AG20443 (cell line): Measurements from ENCODE around the gene ARHGAP4.

Experiments
- DNase-seq: peaks from one replicate; pipeline ENCODE4 v3.0.0; 2012; ENCODE audit warnings: low spot score, mixed read lengths

Gene ARHGAP4

DNA sequence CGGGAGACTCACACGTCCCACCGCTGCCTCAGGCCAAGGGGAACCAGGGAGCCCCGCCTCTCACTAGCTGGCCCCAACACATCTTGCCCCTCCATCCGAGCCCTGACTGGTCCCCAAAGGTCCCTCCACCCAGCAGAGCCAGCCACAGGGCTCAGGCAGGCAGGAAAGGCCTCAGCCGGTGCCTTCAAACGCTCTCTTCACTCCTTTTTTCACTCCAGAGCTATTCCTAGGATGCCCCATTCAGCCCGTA, 1.5 kb upstream of the ARHGAP4 start:
- DNase-seq = no peak

DNA sequence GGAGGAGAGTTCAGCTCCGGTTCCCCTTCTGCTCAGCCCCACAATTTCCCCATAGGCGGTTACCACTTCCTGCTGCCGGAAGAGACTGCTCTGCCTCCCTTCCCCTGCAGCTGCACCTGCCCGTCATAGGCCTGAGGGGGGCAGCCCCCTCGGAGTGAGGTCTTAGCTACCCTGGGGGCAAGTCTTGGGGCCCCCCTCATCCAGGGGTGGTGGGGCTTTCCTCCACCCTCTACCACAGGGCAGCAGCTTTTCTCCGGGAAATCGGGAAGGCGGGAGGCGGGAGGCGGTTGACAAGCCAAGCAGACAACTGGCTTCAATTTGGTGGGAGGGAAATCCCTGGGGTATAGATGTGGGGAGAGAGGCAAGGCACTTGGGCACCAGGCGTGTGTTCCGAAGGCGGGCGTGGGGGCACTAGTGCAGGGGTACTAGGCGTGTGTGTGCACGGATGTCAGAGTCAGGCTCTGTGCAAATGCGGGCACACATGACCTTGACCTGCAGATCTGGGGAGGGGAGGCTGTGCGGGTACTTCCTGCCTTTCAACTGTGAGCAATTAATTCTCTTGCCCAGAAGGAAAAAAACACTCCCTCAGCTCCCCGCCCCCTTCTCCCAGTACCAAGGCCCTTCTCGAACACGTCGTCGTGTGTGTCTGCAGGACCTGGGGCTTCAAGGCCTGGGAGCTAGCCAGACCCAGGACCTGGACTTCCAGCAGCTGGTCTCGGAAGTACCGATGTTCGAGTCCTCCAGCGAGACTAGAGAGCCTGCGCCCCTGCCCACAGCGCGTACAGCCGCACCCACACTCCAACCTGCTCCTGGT, 1.0 kb upstream of the ARHGAP4 start:
- DNase-seq = no peak

DNA sequence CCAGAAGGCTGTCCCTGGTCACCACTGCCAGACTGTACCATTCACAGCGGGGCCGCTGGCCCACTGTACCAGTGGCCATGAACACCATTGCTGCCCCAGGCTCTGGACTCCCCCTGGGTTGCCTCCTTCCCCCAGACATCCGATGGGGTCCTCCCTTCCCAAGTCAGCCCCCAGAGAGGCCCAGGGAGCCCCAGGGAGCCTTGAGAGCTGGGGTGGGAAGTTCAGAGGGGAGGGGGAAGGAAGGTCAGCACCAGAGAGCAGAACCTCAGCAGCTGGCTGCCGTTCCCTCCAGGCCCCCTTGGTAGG, 441 bp upstream of the ARHGAP4 start:
- no peak for DNase-seq

DNA sequence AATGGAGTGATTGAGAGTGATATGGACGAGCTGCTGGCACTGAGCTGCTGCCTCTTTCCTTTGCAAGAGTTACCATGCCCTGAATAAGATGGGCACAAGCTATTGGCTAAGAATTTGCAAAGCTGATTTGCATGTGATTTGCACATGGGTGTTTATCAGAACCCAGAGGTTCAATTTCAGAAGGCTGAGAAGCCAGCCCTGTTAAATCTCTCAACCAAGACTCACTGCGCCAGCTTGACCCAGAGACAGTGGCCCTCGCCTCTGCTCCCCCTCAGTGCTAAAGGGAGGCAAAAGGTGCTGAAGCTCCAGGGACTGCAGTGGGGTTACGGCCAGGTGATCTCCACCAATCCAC, 701 bp downstream of the ARHGAP4 start:
- DNase-seq = no peak

DNA sequence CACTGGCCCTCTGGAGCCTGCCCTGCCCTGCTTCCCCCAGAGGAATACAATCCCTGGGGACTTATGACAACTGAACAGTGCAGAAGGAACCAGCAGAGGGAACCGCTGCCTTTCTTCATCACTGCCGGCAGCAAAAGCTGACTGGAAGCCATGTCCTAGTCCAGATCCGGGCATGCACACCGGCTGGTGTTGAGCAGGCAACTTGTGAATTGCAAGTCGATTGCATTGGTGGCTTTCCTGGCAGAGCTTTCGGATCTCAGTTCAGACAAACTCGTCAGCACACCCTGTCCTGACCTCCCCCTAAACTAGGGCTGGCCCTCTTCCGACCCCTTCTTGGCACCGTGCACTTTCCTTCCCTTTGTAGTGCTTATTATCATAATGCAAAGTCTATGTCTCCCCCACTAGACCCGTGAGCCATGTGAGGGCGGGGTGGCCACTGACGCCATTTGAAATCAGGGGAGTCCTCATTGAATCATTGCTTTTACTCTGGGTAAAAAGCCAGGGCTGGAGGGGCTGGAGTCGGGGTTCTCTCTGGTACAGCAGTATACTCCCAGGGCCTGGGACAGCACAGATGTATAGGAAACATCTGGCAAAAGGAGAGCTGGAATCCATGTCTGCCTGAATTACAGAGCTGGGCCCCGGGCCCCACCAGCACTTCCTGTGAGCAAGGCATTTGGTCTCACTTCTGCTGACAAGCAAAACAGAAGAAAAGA, 1.8 kb downstream of the ARHGAP4 start:
- no peak for DNase-seq

DNA sequence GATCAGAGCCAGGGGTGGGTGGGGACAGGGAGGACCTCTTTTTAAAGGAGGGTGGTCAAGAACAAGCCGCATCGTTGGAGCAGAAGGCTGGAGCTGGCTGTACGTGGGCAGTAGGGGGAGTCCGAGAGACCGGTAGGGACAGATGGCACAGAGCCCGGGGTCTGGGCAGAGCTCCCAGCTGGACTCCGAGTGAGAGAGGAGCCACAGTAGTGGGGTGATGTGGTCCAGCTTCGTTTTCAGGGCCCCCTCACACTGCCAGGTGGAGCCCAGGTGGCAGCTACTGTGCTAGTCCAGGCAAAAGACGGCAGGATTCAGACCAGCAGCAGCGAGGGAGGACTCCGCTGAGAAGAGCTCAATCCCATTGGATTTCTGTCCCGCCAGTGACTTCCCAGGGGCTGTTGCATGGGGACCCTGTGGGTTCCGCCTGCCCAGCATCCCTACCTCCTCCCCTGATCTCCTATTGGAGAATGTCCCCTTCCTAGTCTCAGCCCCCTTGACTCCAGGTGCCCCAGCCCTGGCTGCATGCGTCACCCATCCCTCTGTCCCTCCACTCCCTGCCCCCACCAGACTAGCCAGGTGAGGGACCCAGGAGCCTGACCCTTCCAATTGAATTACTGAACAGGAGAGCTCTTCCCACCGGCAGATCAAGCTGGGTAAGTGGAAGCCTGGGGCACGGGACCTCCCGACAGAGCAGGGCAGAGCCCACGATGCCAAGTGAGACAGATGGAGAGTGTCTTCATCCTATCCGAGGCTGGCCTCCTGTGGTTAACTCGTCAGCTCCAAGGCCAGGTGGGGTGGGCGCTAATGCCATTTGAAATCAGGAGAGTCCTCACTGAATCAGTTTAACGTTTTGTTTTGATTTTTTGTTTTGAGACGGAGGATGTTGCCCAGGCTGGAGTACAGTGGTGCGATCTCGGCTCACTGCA, 2.9 kb downstream of the ARHGAP4 start:
- peak; percentile 69 for DNase-seq

DNA sequence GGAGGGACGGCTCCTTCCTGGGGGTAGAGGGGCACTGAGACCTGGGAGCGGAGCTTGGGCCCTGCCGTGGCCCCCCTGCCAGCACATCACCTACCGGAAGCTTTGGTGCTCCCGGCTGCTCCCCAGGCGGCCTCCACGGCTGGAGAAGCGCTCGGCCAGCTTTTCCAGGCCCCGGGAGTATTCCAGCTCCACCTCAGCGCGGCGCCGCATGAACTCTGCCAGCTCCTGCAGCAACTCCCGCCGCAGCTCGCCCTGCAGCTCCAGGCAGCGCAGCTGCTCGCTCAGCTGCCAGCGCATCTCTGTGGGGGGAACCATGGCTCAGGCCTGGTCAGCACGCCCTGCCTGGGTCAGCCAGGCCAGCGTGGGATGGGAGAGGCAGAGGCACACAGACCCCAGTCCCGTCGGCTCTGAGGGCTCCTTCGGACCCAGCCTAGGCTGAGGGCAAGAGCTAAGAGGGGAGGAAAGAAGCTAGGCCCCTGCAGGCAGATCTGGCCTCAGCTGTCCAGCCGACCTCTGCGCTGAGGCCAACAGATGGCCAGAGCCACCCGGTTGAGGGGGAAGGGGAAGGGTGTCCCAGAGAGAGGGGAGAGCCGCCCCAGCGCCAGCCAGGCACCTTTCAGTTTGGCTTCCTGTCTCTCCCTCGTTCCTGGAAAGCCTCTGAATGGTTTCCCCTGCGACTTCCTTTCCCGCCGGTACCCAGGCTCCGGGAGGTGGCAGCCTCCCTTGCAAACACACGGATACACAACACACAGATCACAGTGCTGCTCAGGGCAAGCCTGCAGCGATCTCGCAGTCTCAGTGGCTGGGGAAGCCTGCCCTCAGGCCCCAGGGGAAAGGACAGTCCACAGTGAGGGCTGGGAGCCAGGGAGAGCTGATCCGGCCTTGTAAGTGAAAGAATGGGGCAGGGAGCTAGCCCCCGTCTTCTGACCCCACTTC, 4.3 kb downstream of the ARHGAP4 start:
- no peak for DNase-seq

DNA sequence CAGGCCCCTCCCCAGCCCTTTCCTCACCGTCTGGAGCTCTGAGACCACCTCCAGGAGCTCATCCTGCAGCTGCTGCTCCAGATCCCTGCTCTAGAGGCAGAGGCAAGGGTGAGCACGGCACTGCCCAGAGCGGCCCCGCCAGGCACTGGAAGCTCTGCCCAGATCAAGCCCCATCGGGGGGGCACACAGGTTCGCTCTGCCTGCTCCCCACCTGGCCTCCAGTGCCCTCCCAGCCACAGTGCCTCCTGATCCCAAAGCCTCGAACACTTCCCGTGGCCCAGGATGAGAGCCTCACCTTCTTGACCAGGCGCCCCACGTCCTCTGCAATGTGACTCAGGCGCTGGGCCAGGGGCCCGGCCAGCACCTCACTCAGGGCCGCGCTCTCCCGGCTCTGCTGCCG, 5.0 kb downstream of the ARHGAP4 start:
- no peak for DNase-seq

DNA sequence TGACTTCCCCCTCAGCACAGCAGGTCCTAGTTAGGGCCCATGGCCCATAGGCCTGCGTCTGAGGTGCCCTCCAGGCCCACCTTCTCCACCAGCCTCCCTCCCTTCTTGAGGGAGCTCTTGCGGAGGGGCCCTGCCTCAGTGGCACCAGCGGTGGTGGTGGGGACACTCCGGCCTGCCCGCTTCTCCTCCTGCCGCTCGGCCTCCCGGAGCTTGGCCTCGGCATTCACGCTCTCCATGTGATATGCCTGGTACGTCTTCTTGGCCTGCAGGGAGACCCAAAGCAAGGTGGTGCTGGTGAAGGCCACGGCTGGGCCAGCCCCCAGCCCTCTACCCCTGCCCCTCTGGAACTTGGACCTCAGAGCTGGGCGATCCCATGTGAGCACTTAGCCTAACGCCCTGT, 5.5 kb downstream of the ARHGAP4 start:
- DNase-seq = no peak

DNA sequence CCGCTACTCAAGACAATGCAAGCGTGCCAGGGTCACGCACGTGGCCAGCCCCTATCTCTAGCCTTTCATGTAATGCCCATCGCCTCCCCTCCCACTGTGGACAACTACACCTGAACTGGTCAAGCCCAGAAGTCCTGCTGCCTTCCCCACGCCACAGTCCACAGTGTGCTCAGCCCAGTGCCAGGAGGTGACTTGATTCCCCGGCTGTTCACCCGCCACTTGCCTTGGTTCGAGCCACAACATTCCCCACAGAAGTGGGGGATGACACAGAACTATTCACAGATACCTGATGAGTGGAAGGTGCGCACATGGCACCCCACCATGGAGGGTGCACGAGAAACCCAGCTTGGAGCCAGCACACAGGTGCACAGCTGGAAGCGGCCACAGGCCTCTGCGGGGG, 6.8 kb downstream of the ARHGAP4 start:
- DNase-seq = no peak

DNA sequence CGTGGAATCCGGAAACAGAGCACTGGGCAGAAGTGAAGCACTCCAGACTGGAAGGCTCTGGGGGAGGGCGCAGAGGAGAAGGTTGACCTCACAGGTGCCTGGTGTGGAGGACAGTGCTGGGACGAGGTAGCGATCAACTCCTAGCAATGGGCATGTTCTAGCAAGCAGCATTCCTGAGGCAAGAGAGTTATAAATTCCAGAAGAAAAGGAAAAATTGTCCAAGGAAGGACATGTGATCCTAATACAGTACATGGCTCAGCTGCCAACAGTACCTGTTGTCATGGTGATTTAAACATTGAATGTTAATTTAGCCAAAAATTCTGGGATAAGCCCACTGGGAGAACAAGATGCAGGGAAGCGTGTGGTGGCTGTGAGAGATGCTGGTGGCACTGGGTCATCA, 8.2 kb downstream of the ARHGAP4 start:
- DNase-seq = no peak

DNA sequence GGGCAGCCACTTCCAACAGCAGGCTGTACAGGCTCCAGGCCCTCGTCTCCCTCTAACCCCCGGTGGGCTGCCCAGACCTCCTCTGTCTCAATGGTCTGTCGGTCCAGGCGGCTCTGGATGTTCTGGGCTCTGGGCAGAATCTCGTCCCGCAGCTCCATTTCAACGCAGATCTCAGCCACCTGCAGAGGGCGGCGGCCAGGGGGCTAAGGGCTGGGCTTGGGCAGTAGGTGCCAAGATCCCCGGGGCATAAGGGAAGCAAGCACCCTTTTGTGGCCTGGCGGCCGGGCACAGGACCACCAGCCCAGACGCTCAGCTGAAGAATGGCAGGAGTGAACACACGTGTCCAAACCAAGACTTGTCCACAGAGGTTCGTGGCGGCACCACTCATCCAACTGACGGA, 12.4 kb downstream of the ARHGAP4 start:
- no peak for DNase-seq

DNA sequence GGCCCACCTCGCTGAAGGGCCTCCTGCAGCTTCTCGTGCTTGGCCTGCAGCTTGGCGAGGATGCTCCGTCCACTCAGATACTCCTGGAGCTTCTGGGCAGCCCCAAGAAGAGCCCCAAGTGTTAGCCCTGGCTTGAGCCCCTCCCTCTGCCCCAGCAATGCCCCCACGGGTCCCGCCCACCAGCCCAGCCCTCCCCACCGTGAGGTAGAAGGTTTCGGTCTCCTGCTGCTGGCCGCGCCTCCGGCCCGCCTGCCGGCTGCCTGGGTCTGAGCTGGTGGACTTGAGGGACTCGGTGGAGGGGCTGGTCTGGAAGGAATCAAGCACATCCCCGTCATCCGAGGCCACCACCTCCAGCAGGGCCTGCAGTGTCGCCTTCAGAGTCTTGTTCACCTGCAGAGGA, 12.9 kb downstream of the ARHGAP4 start:
- DNase-seq = no peak

DNA sequence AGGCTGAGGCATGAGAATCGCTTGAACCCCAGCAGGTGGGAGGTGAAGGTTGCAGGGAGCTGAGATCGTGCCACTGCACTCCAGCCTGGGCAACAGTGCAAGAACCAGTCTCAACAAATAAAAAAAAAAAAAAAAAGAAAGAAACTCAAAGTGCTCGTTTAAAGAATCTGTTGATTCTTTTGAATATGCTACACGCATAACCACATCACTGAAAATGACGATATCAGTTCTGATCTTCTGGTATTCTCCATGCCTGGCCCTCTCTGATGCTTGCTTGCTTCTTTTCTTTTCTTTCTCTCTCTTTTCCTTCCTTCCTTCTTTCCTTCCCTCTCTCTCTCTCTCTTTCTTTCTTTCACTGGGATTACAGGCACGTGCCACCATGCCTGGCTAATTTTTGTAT, 14.3 kb downstream of the ARHGAP4 start:
- no peak for DNase-seq

DNA sequence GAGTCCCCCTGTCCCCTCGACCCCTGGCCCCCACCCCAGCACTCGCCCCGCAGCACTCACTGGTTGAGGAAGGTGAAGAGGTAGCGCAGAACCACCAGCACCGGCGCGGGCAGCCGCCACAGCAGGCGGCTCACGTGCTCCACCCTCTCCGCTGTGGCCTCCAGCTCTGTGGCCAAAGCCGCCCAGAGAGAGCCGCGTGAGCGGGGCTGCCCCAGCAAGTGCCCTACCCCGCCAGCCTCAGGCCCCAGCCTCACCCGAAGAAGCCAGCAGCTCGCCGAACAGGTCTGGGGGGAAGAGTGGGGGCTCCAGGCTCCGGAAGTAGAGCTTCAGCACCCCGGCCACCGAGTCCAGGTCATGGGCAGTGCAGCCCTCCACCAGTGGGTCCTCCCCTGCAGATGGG, 15.6 kb downstream of the ARHGAP4 start:
- no peak for DNase-seq

DNA sequence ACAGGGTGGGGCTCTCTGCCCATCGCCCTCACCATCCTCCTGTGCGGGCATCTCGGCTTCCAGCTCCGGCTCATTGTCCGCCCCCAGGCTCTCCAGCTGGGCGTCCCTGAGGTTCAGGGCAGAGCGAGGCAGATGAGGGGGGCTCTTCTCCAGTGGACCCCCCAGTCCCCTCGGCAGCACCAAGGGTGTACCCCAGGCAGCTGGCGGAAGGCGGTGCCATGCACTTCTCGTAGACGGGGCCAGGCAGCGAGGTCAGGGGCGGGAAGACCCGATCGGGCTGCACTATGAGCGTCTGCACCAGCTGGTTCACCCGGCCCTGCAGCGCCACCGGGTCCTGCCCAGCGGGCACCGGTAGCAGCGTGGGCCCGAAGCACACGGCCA, 16.1 kb downstream of the ARHGAP4 start:
- no peak for DNase-seq

DNA sequence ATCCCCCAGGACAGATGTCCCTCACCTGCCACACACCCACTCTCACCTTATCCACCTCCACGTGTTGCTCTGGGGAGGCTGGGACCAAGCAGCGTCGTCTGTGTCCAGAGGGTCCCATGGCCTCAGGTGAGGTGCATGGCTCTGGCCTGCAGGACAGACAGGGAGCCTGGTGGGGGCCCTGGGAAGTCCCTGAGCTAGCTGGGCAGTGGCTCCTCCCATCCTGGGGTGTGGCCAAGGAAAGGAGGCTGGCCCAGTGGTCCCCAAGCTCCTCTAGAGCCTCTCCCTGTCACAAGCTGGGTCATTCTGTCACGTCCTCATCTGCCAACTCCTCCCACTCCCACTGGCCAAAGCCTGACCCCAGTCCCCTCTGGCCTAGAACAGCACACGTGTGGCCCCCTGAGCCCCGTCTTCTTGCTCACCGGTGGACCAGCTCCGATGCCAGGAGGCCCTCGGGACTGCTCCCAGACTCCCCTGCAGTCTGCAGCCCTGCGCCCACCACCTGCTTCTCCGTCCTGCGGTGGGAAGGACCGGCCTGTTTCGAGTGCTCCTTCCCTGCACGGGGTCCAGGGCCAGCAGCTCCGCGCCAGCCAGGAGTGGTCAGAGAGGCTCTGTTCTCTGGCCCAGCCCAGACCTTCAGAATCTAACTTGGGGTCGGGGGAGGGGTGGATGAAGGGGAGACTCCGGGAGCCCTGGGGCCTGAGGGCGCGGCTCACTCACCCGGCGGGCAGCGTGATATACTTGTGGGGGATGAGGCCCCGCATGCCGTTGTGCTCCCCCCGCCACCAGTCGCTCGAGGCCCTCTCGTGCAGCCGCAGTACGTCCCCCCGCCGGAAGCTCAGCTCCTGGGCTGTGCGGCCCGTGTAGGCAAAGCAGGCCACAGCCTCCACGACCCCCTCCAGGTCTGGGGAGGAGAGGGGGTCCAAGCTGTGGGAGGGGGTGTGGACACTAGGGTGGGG, 16.8 kb downstream of the ARHGAP4 start:
- DNase-seq = no peak

DNA sequence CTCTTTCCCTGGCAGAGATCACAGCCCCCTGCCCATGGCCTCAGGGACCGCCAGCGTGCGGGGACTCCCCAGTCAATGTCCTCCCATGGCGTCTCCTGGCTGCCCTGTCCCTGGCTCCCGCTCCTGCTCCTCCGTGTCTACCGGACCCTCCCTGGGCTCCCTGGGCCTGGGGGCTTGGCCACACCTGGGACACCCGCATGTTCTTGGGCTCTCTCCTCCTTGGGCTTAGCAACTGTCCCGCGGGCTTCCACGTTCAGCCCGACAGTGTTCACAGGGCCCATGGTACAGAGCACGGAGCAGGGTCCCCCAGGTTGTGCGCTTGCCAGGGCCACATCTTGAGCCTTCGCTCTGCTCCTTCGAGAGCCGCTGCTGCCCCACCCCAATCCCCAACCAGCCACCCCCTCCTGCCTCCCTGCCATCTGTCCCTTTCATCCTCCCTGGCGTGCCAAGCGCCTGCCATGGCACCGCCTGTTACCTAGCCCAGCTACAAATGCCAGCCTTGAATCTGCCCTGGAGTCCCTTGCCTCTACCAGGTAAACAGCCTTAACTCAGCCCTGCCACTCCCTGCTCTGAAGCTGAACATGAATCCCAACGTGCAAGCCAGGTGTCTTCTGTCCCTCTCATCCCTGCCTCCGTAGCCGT, 17.7 kb downstream of the ARHGAP4 start:
- DNase-seq = no peak

DNA sequence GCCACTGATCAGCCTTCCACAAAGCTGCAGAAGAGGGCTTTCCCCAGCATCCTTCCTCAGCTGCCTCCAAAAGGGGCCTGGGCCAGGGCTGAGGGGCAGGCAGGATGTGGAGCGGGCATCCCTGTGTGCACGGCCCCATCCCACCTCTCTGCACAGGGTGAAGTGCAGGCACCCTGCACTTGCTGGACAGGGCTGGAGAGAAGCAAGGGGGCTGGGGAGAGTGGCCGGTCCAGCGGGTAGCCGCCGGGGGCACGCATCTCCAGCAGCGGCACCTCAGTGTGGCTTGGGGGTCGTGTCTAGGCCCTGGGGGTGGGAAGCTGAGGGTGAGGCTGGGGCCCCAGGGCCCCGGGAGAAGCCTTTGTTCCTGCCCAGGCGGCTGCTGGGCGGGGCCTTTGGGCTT, 18.6 kb downstream of the ARHGAP4 start:
- no peak for DNase-seq

DNA sequence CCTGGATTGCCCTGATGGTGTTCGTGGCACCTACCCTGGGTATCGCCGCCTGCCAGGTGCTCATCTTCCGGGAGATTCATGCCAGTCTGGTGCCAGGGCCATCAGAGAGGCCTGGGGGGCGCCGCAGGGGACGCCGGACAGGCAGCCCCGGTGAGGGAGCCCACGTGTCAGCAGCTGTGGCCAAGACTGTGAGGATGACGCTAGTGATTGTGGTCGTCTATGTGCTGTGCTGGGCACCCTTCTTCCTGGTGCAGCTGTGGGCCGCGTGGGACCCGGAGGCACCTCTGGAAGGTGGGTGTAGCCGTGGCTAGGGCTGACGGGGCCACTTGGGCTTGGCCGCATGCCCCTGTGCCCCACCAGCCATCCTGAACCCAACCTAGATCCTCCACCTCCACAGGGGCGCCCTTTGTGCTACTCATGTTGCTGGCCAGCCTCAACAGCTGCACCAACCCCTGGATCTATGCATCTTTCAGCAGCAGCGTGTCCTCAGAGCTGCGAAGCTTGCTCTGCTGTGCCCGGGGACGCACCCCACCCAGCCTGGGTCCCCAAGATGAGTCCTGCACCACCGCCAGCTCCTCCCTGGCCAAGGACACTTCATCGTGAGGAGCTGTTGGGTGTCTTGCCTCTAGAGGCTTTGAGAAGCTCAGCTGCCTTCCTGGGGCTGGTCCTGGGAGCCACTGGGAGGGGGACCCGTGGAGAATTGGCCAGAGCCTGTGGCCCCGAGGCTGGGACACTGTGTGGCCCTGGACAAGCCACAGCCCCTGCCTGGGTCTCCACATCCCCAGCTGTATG, 19.7 kb downstream of the ARHGAP4 start:
- DNase-seq = no peak
